Motor neuron (in vitro differentiated cells): ENCODE measurements around the gene CDC25A. TPM values are rescaled to one million over a fixed set of nuclear protein-coding genes. Genes with fewer than 3 reads are reported as not detected.
"Not testable (repeated sequence)": the region's sequence is repeated elsewhere in the genome, so short reads cannot be mapped to it uniquely, and the experiment has no call there.

Experiments used
- ATAC-seq, 8 experiments: fragments of 200-7000 bp; cut with Tn5 transposase; replicated peaks in 6 of 8; 2 replicates each; pipeline ENCODE4 v1.8.0; 2021; ENCODE audit warnings: mild to moderate bottlenecking in 8 of 8, moderate library complexity in 8 of 8
- H3K27ac ChIP-seq, 2 donors: fragments of 250-450 bp; sonication (Bioruptor Pico); 2 replicates each; pipeline ENCODE4 v1.9.0; 2021; ENCODE audit warnings: antibody characterized with exemption in 2 of 2, mild to moderate bottlenecking in 2 of 2, moderate library complexity in 1 of 2
- H3K4me1 ChIP-seq, 2 donors: fragments of 250-450 bp; sonication (Bioruptor Pico); replicated peaks in 1 of 2; 2 replicates each; pipeline ENCODE4 v1.6.1; 2021; ENCODE audit warnings: antibody characterized with exemption in 2 of 2, mild to moderate bottlenecking in 2 of 2, moderate library complexity in 1 of 2
- H3K4me3 ChIP-seq, 5 donors: fragments of 250-450 bp; sonication (Bioruptor Pico); 2 replicates each; pipeline ENCODE4 v1.9.0; 2021; ENCODE audit warnings: antibody characterized with exemption in 5 of 5, mild to moderate bottlenecking in 5 of 5, moderate library complexity in 4 of 5
- WGBS, 10 experiments: fragments of 450-650 bp; shearing (Covaris generic); methylation state at CpG; one replicate each; pipeline ENCODE4 v1.0.0; 2022; 5-methylcytosine and 5-hydroxymethylcytosine counted together
- in situ Hi-C, 9 experiments: fragments of 400-800 bp; cut with MboI; loops; one replicate each; pipeline ENCODE4 v1.15.0; 2021; ENCODE audit warnings: low sequenced_read_pairs in 9 of 9, low pct_unique_long_range_greater_than_20kb in 2 of 9; ENCODE audit not compliant: unreplicated experiment in 9 of 9
- total RNA-seq, 8 experiments: library from RNA; unstranded; fragments of 300-600 nt; gene quantifications; 2 replicates each; pipeline versions ENCODE4 v1.2.3 to v1.2.4, GENCODE V29; 2022

CDC25A gene
- total RNA-seq, 8 experiments from 2014 or later: 3.7 to 33.8 (median 13.2) TPM

DNA sequence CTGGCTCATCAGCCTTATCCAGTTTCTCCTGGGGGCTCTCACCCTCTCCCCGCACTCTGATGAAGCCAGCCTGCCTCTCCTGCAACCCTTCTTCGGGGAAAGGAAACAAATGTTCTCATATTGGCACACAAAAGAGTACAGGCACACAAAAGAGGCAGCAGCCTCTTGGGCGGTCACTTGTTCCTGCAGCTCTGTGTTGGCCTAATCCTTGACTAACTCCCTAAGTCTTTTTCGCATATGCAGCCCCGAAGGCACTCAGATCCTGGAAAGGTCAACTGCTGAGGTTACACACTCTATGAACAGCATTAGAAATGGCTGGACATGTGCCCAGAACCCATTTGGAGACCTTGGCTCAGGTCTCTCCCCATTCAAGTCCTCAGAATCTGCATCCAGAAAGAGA, 27.7 kb upstream of the CDC25A start:
- H3K27ac ChIP-seq: no peak overlapping the region
- WGBS, 10 experiments: 0 to 100% (median 55%) methylated on average over 1 to 5 of the region's 5 CpGs; no CpG with 5 or more reads in 7 of the 10 experiments
- in situ Hi-C loops: no loop called here
- no peak overlapping the region for H3K4me3 ChIP-seq
- peaks cover 0 to 2% of the 10 kb centered on the region in 2 donors for H3K4me1 ChIP-seq
- ATAC-seq: peak in 3 of 8 experiments; percentile 78 to 86 (median 80)

DNA sequence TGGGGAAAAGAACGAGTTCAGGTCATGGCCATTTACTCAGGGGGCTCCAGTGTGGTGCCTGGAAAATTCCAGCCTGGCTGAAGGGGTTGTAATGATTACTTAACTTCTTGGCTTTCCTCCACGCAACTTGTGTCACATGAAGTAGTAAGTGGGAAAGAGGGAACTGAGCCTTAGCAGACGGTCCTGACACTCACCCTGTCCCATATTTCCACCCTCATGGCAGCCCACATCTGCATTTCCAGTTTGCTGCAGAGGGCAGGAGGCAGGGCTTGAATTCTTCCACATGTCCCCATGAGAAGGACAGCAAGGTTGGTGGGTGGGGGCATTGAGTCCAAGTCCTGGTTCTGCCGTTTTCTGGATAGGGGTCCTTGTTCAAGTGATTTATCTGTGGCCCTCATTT, 27.2 kb upstream of the CDC25A start:
- in situ Hi-C loops: no loop called here
- WGBS, 10 experiments: 0 to 100% (median 60%) methylated on average over 1 to 2 of the region's 4 CpGs; no CpG with 5 or more reads in 1 of the 10 experiments
- H3K4me1 ChIP-seq: peaks cover 0 to 2% of the 10 kb centered on the region in 2 donors
- no peak overlapping the region for H3K4me3 ChIP-seq
- no peak overlapping the region for H3K27ac ChIP-seq
- peak in 3 of 8 experiments; percentile 55 to 62 (median 59) for ATAC-seq

DNA sequence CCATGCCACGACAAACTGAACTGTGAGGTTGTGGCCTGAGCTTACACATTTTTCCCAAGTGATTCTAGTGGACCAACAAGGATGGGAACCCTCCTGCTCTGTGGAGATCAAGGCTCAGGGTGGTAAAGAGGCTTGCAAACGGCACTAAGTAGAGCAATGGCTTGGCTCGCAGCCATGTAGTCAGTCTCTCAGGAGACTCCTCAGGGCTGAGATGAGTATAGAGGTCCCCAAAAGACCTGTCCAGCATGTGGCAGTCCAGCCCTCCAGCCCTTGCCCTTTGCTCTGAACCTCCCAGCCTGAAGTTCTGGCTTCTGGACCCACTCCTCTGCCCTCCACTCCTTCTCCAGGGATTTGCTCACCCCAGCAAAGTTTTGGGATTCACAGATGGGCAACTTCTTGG, 26.8 kb upstream of the CDC25A start:
- no peak overlapping the region for H3K4me3 ChIP-seq
- ATAC-seq: peak in 1 of 8 experiments; percentile 8
- H3K4me1 ChIP-seq: peaks cover 0 to 2% of the 10 kb centered on the region in 2 donors
- WGBS, 10 experiments: 13 to 100% (median 76%) methylated on average over 1 to 3 of the region's 3 CpGs; no CpG with 5 or more reads in 3 of the 10 experiments
- in situ Hi-C loops: no loop called here
- H3K27ac ChIP-seq: no peak overlapping the region

DNA sequence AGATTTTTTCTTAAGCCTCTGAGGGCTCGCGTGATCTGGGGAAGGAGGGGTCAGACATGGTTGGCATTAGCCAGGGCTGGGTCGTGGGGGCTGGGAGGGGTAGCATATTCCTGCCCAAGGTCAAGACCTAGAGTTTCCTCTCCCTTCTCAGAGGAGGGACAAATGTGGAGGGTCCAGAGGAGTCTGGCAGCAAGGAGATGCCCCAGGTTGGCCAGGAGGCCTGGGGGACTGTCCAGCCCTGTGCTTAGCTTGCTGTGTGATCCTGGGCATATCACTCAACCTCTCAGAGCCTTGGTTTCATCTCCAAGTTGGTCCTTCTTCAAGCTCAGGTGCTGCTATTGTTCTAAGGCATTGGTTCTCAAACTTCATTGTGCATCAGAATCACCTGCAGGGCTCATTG, 26.0 kb upstream of the CDC25A start:
- ATAC-seq: no peak
- 100% methylated on average over 3 of the region's 3 CpGs; no CpG with 5 or more reads in 9 of the 10 experiments for WGBS, 10 experiments
- Histone ChIP-seq H3K27ac (no peak overlapping the region), H3K4me1 (peaks cover 0 to 2% of the 10 kb centered on the region in 2 donors), H3K4me3 (no peak overlapping the region)
- in situ Hi-C loops: no loop called here

DNA sequence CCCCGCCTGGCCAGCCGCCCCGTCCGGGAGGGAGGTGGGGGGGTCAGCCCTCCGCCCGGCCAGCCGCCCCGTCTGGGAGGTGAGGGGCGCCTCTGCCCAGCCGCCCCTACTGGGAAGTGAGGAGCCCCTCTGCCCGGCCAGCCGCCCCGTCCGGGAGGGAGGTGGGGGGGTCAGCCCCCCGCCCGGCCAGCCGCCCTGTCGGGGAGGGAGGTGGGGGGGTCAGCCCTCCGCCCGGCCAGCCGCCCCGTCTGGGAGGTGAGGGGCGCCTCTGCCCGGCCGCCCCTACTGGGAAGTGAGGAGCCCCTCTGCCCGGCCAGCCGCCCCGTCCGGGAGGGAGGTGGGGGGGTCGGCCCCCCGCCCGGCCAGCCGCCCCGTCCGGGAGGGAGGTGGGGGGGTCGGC, 23.6 kb upstream of the CDC25A start:
- H3K4me3 ChIP-seq, H3K27ac ChIP-seq, in situ Hi-C loops, ATAC-seq, H3K4me1 ChIP-seq: not testable (repeated sequence)
- WGBS, 10 experiments: no CpG with 5 or more reads among the region's 36 CpGs

DNA sequence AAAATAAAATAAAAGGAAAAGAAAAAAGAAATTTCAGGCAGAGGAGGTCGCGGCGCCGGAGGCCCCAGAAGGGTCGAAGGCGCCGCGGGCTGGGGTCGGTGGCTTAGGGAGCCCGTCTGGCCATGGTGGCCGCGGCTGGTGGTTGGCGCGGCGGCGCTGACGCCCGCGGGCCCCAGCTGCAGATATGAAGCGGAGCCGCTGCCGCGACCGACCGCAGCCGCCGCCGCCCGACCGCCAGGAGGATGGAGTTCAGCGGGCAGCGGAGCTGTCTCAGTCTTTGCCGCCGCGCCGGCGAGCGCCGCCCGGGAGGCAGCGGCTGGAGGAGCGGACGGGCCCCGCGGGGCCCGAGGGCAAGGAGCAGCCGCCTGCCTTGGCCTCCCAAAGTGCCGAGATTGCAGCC, 22.3 kb upstream of the CDC25A start:
- no CpG with 5 or more reads among the region's 48 CpGs for WGBS, 10 experiments
- H3K27ac ChIP-seq, H3K4me1 ChIP-seq, ATAC-seq, H3K4me3 ChIP-seq, in situ Hi-C loops: not testable (repeated sequence)

DNA sequence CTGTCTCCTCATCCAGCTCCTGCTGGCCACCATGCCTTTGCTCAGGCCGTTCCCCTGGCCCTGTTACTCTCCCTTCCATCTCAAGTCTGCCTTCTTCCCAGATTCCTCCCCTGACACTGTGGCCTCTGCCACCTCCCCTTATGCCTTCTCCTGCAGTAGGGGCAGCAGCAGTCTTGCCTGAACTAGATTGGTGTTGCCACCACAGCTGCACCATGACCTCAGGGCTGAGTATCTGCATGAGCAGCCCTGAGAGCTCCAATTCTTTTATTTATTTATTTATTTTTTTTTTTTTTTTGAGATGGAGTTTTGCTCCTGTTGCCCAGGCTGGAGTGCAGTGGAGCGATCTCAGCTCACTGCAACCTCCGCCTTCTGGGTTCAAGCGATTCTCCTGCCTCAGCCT, 21.2 kb upstream of the CDC25A start:
- Histone ChIP-seq H3K4me1 (no peaks in the 10 kb centered on the region), H3K27ac (no peak overlapping the region), H3K4me3 (no peak overlapping the region)
- in situ Hi-C loops: no loop called here
- peak in 1 of 8 experiments; percentile 70 for ATAC-seq
- WGBS, 10 experiments: 75 to 100% (median 87%) methylated on average over 1 to 4 of the region's 4 CpGs; no CpG with 5 or more reads in 2 of the 10 experiments

DNA sequence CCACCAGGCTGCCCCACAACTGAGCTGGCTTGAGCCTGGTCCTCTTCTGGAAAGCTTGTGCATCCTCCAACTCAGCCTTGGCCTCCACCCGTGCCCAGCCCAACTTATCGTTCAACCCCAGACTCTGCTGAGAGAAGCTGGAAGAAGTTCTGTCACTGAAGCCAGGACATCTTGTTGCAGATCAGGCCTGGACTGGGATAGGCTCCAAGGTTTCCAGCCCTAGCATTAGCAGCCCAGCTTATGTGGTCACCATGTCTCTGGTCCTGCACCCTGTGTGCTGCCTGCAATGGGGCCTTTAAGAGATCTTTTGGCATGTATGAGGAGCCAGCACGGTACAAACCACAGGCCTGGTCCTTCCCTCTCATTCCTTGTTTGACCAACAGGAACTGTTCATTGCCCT, 19.9 kb upstream of the CDC25A start:
- peaks cover 0 to under 1% of the 10 kb centered on the region in 2 donors for H3K4me1 ChIP-seq
- no peak overlapping the region for H3K27ac ChIP-seq
- ATAC-seq: peak in 1 of 8 experiments; percentile 45
- no peak overlapping the region for H3K4me3 ChIP-seq
- 73 to 95% (median 88%) methylated on average over 1 to 3 of the region's 3 CpGs; no CpG with 5 or more reads in 6 of the 10 experiments for WGBS, 10 experiments
- in situ Hi-C loops: no loop called here

DNA sequence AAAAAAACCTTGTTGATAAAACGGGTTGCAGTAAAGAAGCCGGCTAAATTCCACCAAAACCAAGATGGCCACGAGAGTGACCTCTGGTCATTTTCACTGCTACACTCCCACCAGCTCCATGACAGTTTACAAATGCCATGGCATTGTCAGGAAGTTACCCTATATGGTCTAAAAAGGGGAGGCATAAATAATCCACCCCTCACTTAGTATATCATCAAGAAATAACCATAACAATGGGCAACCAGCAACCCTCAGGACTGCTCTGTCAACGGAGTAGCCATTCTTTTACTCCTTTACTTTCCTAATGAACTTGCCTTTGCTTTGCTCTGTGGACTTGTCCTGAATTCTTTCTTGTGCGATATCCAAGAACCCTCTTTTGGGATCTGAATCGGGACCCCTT, 14.4 kb upstream of the CDC25A start:
- peak in 3 of 8 experiments; percentile 60 to 67 (median 66) for ATAC-seq
- WGBS, 10 experiments: 10 to 100% (median 41%) methylated on average over 1 to 6 of the region's 6 CpGs; no CpG with 5 or more reads in 1 of the 10 experiments
- Histone ChIP-seq H3K27ac (no peak overlapping the region), H3K4me1 (peaks cover 2 to 4% of the 10 kb centered on the region in 2 donors), H3K4me3 (no peak overlapping the region)
- in situ Hi-C loops: no loop called here

DNA sequence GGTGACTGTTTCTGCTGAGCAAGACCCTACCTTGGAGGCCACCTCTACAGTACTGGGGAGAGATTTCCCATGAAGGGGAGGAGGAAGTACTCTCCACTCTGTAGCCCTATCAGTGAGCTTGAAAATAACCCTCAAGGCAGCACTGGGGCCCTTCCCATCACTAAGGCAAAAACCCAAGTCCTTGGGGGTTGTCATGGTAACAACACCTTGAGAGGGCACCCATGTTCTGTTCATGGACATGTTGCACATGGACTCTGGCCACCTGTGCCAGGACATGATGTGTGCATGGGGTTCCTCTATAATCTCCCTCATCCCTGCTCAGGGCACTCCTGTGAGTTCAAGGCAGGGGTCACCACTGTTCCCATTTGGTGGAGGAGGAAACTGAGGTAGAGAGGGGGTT, 10.9 kb upstream of the CDC25A start:
- peaks cover 2 to 4% of the 10 kb centered on the region in 2 donors for H3K4me1 ChIP-seq
- no peak overlapping the region for H3K4me3 ChIP-seq
- in situ Hi-C loops: no loop called here
- H3K27ac ChIP-seq: no peak overlapping the region
- no peak for ATAC-seq

DNA sequence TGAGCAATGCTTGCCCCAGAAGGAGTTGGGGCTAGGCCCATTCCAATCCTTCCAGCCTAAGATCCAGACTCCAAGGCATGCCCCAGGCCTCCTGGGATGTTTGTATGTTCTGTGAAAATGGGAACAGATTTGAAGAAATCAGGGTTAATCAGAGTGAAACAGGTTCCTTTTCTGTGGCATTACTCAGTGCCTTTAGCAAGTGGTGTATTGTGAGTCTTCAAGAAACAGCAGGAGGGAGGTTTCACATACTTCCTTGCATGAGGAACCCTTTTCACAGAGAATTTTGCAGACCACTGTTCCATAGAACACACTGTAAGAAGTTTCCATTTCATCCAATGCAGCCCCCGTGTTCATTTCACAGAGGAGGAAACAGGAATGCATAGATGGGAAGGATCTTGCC, 8.4 kb upstream of the CDC25A start:
- Histone ChIP-seq H3K4me3 (no peak overlapping the region), H3K27ac (no peak overlapping the region), H3K4me1 (no peaks in the 10 kb centered on the region)
- 50 to 100% (median 70%) methylated on average over 1 of the region's 1 CpG; no CpG with 5 or more reads in 6 of the 10 experiments for WGBS, 10 experiments
- ATAC-seq: no peak
- in situ Hi-C loops: no loop called here

DNA sequence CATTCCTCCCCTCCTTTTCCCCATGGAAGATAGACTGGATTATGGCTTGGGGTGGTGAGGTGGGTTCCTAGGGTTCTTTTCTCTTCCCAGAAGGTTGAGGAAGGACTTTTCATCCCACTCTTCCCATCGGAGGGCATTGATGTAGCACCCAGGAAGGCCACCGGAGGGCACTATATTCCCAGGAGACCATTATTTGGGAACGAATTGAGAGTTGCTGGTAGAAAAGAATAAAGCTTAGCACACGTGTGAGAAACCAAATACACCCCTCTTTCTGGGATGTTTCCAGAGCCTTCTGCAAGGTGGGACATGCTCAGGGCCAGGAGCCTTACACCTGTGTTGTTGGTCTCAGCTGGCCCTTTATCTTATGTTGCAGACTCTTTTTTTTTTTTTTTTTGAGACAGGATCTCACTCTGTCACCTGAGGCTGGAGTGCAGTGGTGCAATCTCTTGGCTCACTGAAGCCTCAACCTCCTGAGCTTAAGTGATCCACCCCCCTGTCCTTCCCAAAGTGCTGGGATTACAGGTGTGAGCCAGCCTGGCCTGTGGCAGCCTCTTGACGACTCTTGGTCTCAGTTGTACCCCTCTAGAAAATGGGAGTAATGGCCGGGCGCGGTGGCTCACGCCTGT, 6.3 kb upstream of the CDC25A start:
- no peak overlapping the region for H3K27ac ChIP-seq
- in situ Hi-C loops: no loop called here
- 0 to 20% (median 4%) methylated on average over 1 to 5 of the region's 9 CpGs; no CpG with 5 or more reads in 1 of the 10 experiments for WGBS, 10 experiments
- ATAC-seq: peak; percentile 45 to 91 (median 64)
- H3K4me1 ChIP-seq: no peaks in the 10 kb centered on the region
- H3K4me3 ChIP-seq: no peak overlapping the region

DNA sequence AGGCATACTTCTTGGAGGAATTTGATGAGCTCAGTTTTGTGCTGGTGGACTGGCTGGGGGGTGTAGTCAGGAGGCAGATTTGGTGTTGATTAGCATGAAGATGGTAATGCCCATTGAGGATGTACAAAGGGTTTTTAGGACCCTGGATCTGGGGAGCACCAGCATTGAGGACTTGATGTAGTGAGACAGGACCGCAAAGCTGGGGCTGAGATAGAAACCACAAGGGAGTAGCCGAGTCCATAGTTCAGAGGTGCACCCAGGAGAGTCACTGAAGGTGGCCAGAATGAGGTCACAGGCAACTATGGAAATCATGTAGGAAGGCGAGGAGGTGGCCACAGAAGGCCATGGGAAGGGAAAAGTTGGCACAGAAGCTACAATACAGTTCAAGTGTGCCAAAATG, 2.7 kb upstream of the CDC25A start:
- no peak overlapping the region for H3K4me3 ChIP-seq
- WGBS, 10 experiments: 40 to 95% (median 70%) methylated on average over 1 to 3 of the region's 3 CpGs; no CpG with 5 or more reads in 3 of the 10 experiments
- peaks cover 4 to 5% of the 10 kb centered on the region in 2 donors for H3K4me1 ChIP-seq
- H3K27ac ChIP-seq: no peak overlapping the region
- no peak for ATAC-seq
- in situ Hi-C loops: no loop called here

DNA sequence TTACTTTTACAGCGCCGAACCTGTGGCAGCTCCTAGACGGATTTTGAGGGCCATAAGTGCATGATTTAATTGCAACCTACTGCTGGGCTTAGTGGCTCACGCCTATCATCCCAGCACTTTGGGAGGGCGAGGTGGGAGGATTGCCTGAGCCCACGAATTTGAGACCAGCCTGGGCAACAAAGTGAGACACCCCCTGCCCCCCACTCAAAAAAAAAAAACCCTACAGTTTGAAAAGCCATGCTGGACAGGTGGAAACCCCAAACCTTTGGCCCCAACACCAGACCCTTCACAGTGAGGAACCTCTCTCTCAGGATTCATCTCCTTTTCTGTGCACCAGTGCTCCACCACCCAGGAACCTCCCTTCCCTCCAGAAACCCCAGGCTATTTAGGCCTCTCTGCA, 1.1 kb upstream of the CDC25A start:
- ATAC-seq: no peak
- H3K4me1 ChIP-seq: peaks cover 4 to 5% of the 10 kb centered on the region in 2 donors
- in situ Hi-C loops: no loop called here
- WGBS, 10 experiments: 50 to 100% (median 91%) methylated on average over 1 to 5 of the region's 6 CpGs; no CpG with 5 or more reads in 2 of the 10 experiments
- H3K27ac ChIP-seq: no peak overlapping the region
- no peak overlapping the region for H3K4me3 ChIP-seq
